Stimulated activated CD4-positive, alpha-beta T cell treated with anti-CD3 and anti-CD28 coated beads, Interleukin-1b, Interleukin-23, amount 100 ng/mL, for 24 hours (primary cell): ENCODE data around the gene ATL2.
A peak's percentile ranks its signal among the peaks of the same experiment; 100 is the strongest.
"Not testable (repeated sequence)": the region's sequence is repeated elsewhere in the genome, so short reads cannot be mapped to it uniquely, and the experiment has no call there.

ENCODE experiments used
- DNase-seq, 4 experiments: peaks; one replicate each; pipeline ENCODE4 v3.0.0-alpha.2; 2020; ENCODE audit warnings: low read depth in 4 of 4, low spot score in 1 of 4

Gene ATL2

GRCh38 chr2:38336621-38337020 lies 40.5 kb downstream of the ATL2 start:
- DNase-seq = no peak

- DNase-seq = no peak
Observed at GRCh38 chr2:38330754-38331153, 46.3 kb downstream of the ATL2 start.

GRCh38 chr2:38327580-38327979 lies 49.5 kb downstream of the ATL2 start:
- no peak for DNase-seq

- no peak for DNase-seq
Observed at GRCh38 chr2:38323623-38324022, 53.5 kb downstream of the ATL2 start.

GRCh38 chr2:38322224-38322914 lies 54.7 kb downstream of the ATL2 start:
- no peak for DNase-seq

- not testable (repeated sequence) for DNase-seq
Observed at GRCh38 chr2:38319240-38319639, 57.8 kb downstream of the ATL2 start.

- no peak for DNase-seq
Observed at GRCh38 chr2:38317725-38318124, 59.3 kb downstream of the ATL2 start.

GRCh38 chr2:38315707-38316333 lies 61.3 kb downstream of the ATL2 start:
- no peak for DNase-seq

GRCh38 chr2:38308821-38309220 lies 68.3 kb downstream of the ATL2 start:
- DNase-seq = no peak

- no peak for DNase-seq
Observed at GRCh38 chr2:38301969-38302702, 74.9 kb downstream of the ATL2 start.

- DNase-seq = peak in 1 of 4 experiments; percentile 37
Observed at GRCh38 chr2:38301340-38301968, 75.6 kb downstream of the ATL2 start.

- DNase-seq = no peak
Observed at GRCh38 chr2:38298539-38298938, 78.5 kb downstream of the ATL2 start.

GRCh38 chr2:38296197-38296780 lies 80.8 kb downstream of the ATL2 start:
- DNase-seq = no peak

- DNase-seq = no peak
Observed at GRCh38 chr2:38294597-38294996, 82.5 kb downstream of the ATL2 start.

GRCh38 chr2:38293152-38293865 lies 83.8 kb downstream of the ATL2 start:
- no peak for DNase-seq

GRCh38 chr2:38290332-38290731 lies 86.7 kb downstream of the ATL2 start:
- DNase-seq = no peak

- no peak for DNase-seq
Observed at GRCh38 chr2:38284971-38285370, 92.1 kb downstream of the ATL2 start.

- no peak for DNase-seq
Observed at GRCh38 chr2:38281095-38281742, 95.9 kb downstream of the ATL2 start.

- DNase-seq = no peak
Observed at GRCh38 chr2:38279201-38279600, 97.9 kb downstream of the ATL2 start.

- not testable (repeated sequence) for DNase-seq
Observed at GRCh38 chr2:38278117-38278438, 99.0 kb downstream of the ATL2 start.
